HUES64 (cell line): Measurements from ENCODE around the gene ARHGEF3.

Experiments
- H3K27ac ChIP-seq: 2 replicates; pipeline ENCODE4 v1.7.0; 2013; ENCODE audit warnings: low read depth, low read length, inconsistent platforms
- H3K27me3 ChIP-seq: 2 replicates; pipeline ENCODE4 v1.6.1; 2013; ENCODE audit warnings: mild to moderate bottlenecking, low read length; ENCODE audit not compliant: insufficient read depth
- H3K36me3 ChIP-seq: 2 replicates; pipeline ENCODE4 v1.6.1; 2013; ENCODE audit warnings: mild to moderate bottlenecking, low read length; ENCODE audit not compliant: insufficient read depth
- H3K4me1 ChIP-seq: 2 replicates; pipeline ENCODE4 v1.6.1; 2013; ENCODE audit warnings: mild to moderate bottlenecking, low read length, moderate library complexity; ENCODE audit not compliant: insufficient read depth
- H3K4me3 ChIP-seq: 2 replicates; pipeline ENCODE4 v1.5.1; 2013; ENCODE audit warnings: mild to moderate bottlenecking, low read length, moderate library complexity
- H3K9ac ChIP-seq: 2 replicates; pipeline ENCODE4 v1.6.1; 2013; ENCODE audit warnings: mild to moderate bottlenecking, low read depth, low read length
- H3K9me3 ChIP-seq: 2 replicates; pipeline ENCODE4 v1.6.1; 2013; ENCODE audit warnings: low read depth, low read length; ENCODE audit not compliant: insufficient read depth
- WGBS: fragments of 150-250, 120-280 bp; methylation state at CpG from one replicate; pipeline ENCODE4 v1.1.7; 2013; ENCODE audit warnings: missing lambda C conversion rate; 5-methylcytosine and 5-hydroxymethylcytosine counted together

Gene ARHGEF3

GRCh38 chr3:56802790-56803189 is 1.0 kb upstream of the ARHGEF3 start:
- Histone ChIP-seq H3K27me3 (peaks cover 18% of the 10 kb centered on the region), H3K9ac (no peak overlapping the region), H3K9me3 (no peaks in the 10 kb centered on the region), H3K36me3 (no peaks in the 10 kb centered on the region), H3K4me3 (no peak overlapping the region), H3K4me1 (no peaks in the 10 kb centered on the region), H3K27ac (no peak overlapping the region)
- no CpG with 5 or more reads among the region's 1 CpG for WGBS

DNA sequence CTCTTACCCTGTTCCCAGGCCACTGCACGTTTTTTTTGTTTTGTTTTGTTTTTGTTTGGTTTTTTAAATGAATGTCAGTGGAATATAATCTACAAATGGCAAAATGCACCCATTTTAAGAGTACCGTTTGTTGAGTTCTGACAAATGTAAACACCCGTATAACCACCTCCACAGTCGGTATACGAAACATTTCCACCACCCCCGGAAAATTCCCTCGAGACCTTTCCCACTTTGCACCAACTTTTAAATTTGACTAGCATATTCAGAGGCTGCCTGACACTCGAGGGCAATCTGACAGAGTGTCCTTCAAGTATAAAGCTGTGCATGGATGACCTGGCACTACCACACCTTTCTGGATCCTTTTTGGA is 613 bp upstream of the ARHGEF3 start:
- 58% methylated on average over 8 of the region's 8 CpGs for WGBS
- peaks cover 18% of the 10 kb centered on the region for H3K27me3 ChIP-seq
- H3K4me1 ChIP-seq: no peaks in the 10 kb centered on the region
- H3K27ac ChIP-seq: no peak overlapping the region
- H3K36me3 ChIP-seq: no peaks in the 10 kb centered on the region
- H3K9ac ChIP-seq: no peak overlapping the region
- no peaks in the 10 kb centered on the region for H3K9me3 ChIP-seq
- peak overlapping the region; percentile 79 for H3K4me3 ChIP-seq

GRCh38 chr3:56800832-56801661 is 702 bp downstream of the ARHGEF3 start:
- H3K9me3 ChIP-seq: no peaks in the 10 kb centered on the region
- peak overlapping the region; percentile 59 for H3K9ac ChIP-seq
- H3K27ac ChIP-seq: no peak overlapping the region
- no peaks in the 10 kb centered on the region for H3K4me1 ChIP-seq
- H3K36me3 ChIP-seq: no peaks in the 10 kb centered on the region
- H3K4me3 ChIP-seq: peak overlapping the region; percentile 79
- 44% methylated on average over 19 of the region's 19 CpGs for WGBS
- H3K27me3 ChIP-seq: peaks cover 18% of the 10 kb centered on the region

DNA sequence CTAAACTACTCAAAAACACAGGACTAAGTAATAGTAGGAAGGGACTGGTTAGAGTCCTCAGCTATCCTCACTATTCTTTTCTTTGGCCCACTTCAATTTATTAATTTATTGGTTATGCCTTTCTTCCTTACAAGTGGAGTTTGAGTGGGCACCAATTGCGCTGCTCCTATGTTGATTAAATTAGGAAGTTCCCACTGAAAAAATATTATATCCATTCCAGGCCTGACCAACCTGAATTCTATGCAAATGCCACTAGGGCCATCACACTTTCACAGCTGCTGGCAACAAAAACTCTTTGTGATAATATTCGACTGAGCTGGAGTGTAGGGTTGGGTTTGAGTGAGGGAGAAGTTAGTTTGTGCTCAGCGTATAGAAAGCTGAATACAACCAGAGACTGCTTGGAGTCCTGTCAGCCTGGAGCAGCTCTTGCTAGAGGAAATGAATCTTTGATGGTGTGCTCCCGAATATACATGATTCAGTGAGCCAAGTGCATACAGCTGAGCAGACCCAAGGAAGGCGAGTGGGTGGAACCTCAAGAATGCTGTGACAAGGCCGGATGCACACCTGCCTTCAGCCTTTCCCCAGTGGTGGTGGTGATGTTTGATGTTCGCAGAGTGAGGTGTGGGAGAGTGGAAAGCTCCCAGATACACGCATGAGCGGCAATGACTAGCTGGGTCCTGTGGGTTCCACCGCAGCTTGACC is 1.5 kb downstream of the ARHGEF3 start:
- H3K36me3 ChIP-seq: no peaks in the 10 kb centered on the region
- no peak overlapping the region for H3K4me3 ChIP-seq
- H3K27ac ChIP-seq: no peak overlapping the region
- peaks cover 18% of the 10 kb centered on the region for H3K27me3 ChIP-seq
- H3K9ac ChIP-seq: no peak overlapping the region
- no peaks in the 10 kb centered on the region for H3K9me3 ChIP-seq
- WGBS: 79% methylated on average over 9 of the region's 10 CpGs
- no peaks in the 10 kb centered on the region for H3K4me1 ChIP-seq

DNA sequence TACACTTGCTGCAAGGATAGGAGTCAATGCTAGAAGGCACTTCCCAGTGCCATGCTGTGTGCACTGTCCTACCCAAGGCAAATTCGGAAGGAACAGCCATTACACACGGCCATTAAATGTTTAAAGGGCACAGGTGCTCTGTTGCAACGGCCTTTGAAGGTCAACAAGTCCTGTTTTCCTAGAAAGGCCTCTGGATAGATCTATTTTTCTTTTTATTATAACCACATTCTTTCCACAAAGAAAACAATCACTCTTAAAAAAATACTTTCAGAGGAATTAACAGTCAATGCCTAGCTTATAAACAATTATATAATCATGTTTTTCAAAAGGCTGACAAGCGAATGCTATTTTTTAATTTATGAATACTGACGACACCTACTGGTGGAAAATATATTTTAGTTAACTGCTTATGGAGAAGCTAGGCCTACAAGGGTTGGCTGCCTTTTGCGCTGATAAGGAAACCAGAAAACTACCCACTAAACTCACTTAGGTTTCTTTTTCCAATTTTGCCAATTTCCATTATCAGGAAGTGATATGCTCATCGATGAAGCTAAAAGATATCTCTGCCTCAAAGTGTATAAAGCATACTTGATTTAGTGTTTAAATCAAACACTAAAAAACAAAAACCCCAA is 2.4 kb downstream of the ARHGEF3 start:
- H3K9me3 ChIP-seq: no peaks in the 10 kb centered on the region
- no peaks in the 10 kb centered on the region for H3K36me3 ChIP-seq
- no peaks in the 10 kb centered on the region for H3K4me1 ChIP-seq
- no peak overlapping the region for H3K9ac ChIP-seq
- no peak overlapping the region for H3K4me3 ChIP-seq
- 67% methylated on average over 4 of the region's 7 CpGs for WGBS
- H3K27ac ChIP-seq: no peak overlapping the region
- H3K27me3 ChIP-seq: peaks cover 18% of the 10 kb centered on the region

DNA sequence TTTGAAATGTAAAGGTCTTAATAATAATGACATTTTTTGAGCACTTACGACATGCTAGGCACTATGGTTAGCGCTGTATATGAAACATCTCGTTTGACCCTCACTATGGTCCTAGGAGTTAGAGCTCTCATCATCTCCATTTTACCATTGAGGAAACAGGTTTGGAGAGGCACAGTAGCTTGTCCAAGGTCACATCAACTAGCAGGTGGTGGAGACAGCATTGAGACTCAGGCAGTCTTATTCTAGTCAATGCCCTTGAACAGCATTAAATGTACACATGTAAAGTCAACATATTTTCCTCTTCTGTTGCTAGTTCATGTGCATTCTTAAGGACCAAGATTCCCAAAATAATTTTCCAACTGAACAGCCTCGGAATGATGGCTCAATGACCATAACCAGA is 4.8 kb downstream of the ARHGEF3 start:
- Histone ChIP-seq H3K9ac (no peak overlapping the region), H3K4me3 (no peak overlapping the region), H3K36me3 (no peaks in the 10 kb centered on the region), H3K27me3 (peaks cover 18% of the 10 kb centered on the region), H3K9me3 (no peaks in the 10 kb centered on the region), H3K27ac (no peak overlapping the region), H3K4me1 (no peaks in the 10 kb centered on the region)
- WGBS: 94% methylated on average over 4 of the region's 4 CpGs

- Histone ChIP-seq H3K36me3 (no peaks in the 10 kb centered on the region), H3K4me1 (no peaks in the 10 kb centered on the region), H3K27ac (no peak overlapping the region), H3K4me3 (no peak overlapping the region), H3K9me3 (no peaks in the 10 kb centered on the region), H3K27me3 (peaks cover 14% of the 10 kb centered on the region), H3K9ac (no peak overlapping the region)
- WGBS: 94% methylated on average over 6 of the region's 6 CpGs
These were observed 5.5 kb downstream of the ARHGEF3 start for GRCh38 chr3:56796202-56796601.

DNA sequence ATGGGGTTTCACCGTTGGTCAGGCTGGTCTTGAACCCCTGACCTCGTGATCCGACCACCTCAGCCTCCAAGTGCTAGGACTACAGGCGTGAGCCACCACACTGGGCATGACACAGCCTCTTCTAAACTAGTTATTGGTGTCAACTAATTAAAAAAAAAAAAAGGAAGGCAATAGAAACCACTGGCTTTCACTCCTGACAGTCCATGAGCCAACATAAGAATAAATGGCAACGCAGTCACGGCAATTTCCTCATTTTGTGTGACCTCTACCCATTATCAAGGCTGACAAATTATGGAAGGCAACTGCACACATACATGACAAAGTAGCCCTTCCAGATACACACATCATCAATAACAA is 5.9 kb downstream of the ARHGEF3 start:
- H3K9me3 ChIP-seq: no peaks in the 10 kb centered on the region
- no peak overlapping the region for H3K4me3 ChIP-seq
- no peaks in the 10 kb centered on the region for H3K36me3 ChIP-seq
- H3K27me3 ChIP-seq: peaks cover 10% of the 10 kb centered on the region
- no peak overlapping the region for H3K27ac ChIP-seq
- no peaks in the 10 kb centered on the region for H3K4me1 ChIP-seq
- H3K9ac ChIP-seq: no peak overlapping the region
- WGBS: 78% methylated on average over 6 of the region's 6 CpGs

DNA sequence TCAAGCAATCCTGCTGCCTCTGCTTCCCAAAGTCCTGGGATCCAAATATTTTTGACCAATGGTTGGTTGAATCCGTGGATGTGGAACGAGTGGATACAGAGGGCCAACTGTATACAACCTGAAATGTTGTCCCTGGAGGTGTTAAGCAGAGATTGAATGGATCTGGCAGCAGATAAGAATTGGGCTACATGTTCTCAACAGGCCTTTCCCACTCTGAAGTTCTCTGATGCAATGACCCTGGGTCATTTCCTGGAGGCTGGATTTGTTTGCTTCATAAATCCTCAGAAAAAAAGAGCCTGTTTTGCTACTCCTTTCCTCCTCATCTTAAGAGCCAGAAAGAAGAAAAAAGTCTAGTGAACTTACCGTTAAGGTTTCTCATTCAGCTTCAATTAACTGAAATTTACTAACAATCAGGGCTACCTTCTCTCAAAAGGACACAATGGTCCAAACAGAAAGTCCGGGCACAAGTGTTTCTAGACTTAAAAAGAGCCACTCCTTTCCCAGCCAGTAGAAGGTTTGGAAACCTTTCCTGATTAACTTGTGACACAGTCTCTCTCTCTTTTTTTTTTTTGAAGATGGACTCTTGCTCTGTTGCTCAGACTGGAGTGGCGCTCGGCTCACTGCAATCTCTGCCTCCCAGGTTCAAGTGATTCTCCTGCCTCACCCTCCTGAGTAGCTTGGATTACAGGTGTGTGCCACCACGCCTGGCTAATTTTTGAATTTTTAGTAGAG is 6.5 kb downstream of the ARHGEF3 start:
- 95% methylated on average over 7 of the region's 7 CpGs for WGBS
- H3K27ac ChIP-seq: no peak overlapping the region

GRCh38 chr3:56792193-56792592 is 9.6 kb downstream of the ARHGEF3 start:
- Histone ChIP-seq H3K27me3 (no peaks in the 10 kb centered on the region), H3K9me3 (no peaks in the 10 kb centered on the region), H3K9ac (no peak overlapping the region), H3K4me1 (peaks cover 3% of the 10 kb centered on the region), H3K27ac (no peak overlapping the region), H3K36me3 (no peaks in the 10 kb centered on the region), H3K4me3 (no peak overlapping the region)
- WGBS: 100% methylated on average over 1 of the region's 1 CpG

More for the DNA sequence above, 6.5 kb downstream of the ARHGEF3 start:
- no peaks in the 10 kb centered on the region for H3K9me3 ChIP-seq
- H3K27me3 ChIP-seq: peaks cover 5% of the 10 kb centered on the region; the same call in 1 of the 2 replicates
- H3K4me1 ChIP-seq: no peaks in the 10 kb centered on the region
- no peak overlapping the region for H3K9ac ChIP-seq
- H3K36me3 ChIP-seq: no peaks in the 10 kb centered on the region
- H3K4me3 ChIP-seq: no peak overlapping the region
